ENCODE measurements around the gene PSMA5.

GRCh38 chr1:109394591-109395281 is 31.5 kb downstream of the PSMA5 start:
- TF ChIP-seq RAD21 (IDR thresholded peaks at IDR 0.05; ENCODE audit: low read depth) (no peak), EZH2 (IDR thresholded peaks at IDR 0.05) (no peak), ATF3 (IDR thresholded peaks at IDR 0.05) (no peak), POLR2A (IDR thresholded peaks at IDR 0.05; ENCODE audit: borderline replicate concordance, extremely low read depth, insufficient read depth, insufficient read length) (no peak), SP1 (IDR thresholded peaks at IDR 0.05; ENCODE audit: low read depth) (no peak), YY1 (IDR thresholded peaks at IDR 0.05; ENCODE audit: extremely low read depth, insufficient replicate concordance, low read depth, low read length) (no peak), EGR1 (IDR thresholded peaks at IDR 0.05; ENCODE audit: low read depth) (no peak), EZH2phosphoT487 (IDR thresholded peaks at IDR 0.05; ENCODE audit: borderline replicate concordance) (no peak), MAX (IDR thresholded peaks at IDR 0.05) (no peak), SIN3A (IDR thresholded peaks at IDR 0.05; ENCODE audit: low read depth) (no peak), CBX3 (IDR thresholded peaks at IDR 0.05; ENCODE audit: low read depth) (no peak)
- TF ChIP-seq, protein P1, sequence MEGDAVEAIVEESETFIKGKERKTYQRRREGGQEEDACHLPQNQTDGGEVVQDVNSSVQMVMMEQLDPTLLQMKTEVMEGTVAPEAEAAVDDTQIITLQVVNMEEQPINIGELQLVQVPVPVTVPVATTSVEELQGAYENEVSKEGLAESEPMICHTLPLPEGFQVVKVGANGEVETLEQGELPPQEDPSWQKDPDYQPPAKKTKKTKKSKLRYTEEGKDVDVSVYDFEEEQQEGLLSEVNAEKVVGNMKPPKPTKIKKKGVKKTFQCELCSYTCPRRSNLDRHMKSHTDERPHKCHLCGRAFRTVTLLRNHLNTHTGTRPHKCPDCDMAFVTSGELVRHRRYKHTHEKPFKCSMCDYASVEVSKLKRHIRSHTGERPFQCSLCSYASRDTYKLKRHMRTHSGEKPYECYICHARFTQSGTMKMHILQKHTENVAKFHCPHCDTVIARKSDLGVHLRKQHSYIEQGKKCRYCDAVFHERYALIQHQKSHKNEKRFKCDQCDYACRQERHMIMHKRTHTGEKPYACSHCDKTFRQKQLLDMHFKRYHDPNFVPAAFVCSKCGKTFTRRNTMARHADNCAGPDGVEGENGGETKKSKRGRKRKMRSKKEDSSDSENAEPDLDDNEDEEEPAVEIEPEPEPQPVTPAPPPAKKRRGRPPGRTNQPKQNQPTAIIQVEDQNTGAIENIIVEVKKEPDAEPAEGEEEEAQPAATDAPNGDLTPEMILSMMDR (IDR thresholded peaks at IDR 0.05 in 2 of 3, conservative IDR thresholded peaks at IDR 0.05 in 1 of 3; ENCODE audit: borderline replicate concordance in 1 of 3, insufficient read depth in 1 of 3, low read depth in 2 of 3, low read length in 2 of 3): no peak

Data from HCT116 (cell line).